HEK293 (cell line): ENCODE data around the gene KRTCAP2.

Source experiments
- EGR2 ChIP-seq: fragments of 450-650 bp; formaldehyde crosslinking; IDR thresholded peaks from 2 replicates; pipeline ENCODE4 v1.5.1; 2016; ENCODE audit warnings: low read depth, missing biosample characterization, missing genetic modification characterization
- KLF7 ChIP-seq: fragments of 450-650 bp; formaldehyde crosslinking; IDR thresholded peaks from 2 replicates; pipeline ENCODE4 v1.5.1; 2016; ENCODE audit warnings: missing biosample characterization, missing genetic modification characterization, borderline replicate concordance
- MEIS1 ChIP-seq: sonication (generic); formaldehyde crosslinking; IDR thresholded peaks from 2 replicates; pipeline ENCODE4 v1.8.1; 2022; ENCODE audit warnings: missing genetic modification reagents, mild to moderate bottlenecking, borderline replicate concordance
- REPIN1 ChIP-seq: fragments of 450-650 bp; formaldehyde crosslinking; IDR thresholded peaks from 2 replicates; pipeline ENCODE4 v1.5.1; 2017; ENCODE audit warnings: missing biosample characterization, missing genetic modification characterization, low read depth
- ZBTB7A ChIP-seq: fragments of 450-650 bp; formaldehyde crosslinking; IDR thresholded peaks from 2 replicates; pipeline ENCODE4 v1.5.1; 2016; ENCODE audit warnings: low read depth, missing biosample characterization, missing genetic modification characterization
- ZBTB8A ChIP-seq: fragments of 450-650 bp; formaldehyde crosslinking; IDR thresholded peaks from 2 replicates; pipeline ENCODE4 v1.5.1; 2016; ENCODE audit warnings: missing biosample characterization, missing genetic modification characterization
- ZEB2 ChIP-seq: fragments of 450-650 bp; formaldehyde crosslinking; IDR thresholded peaks from 2 replicates; pipeline ENCODE4 v1.5.1; 2016; ENCODE audit warnings: missing biosample characterization, missing genetic modification characterization
- ZFHX2 ChIP-seq: fragments of 450-650 bp; formaldehyde crosslinking; conservative IDR thresholded peaks from 2 replicates; pipeline ENCODE4 v1.5.1; 2016; ENCODE audit warnings: missing biosample characterization, missing genetic modification characterization
- ZFP69B ChIP-seq: fragments of 450-650 bp; formaldehyde crosslinking; IDR thresholded peaks from 2 replicates; pipeline ENCODE4 v1.5.1; 2016; ENCODE audit warnings: missing biosample characterization, missing genetic modification characterization
- ZIC2 ChIP-seq: fragments of 450-650 bp; formaldehyde crosslinking; IDR thresholded peaks from 2 replicates; pipeline ENCODE4 v1.5.1; 2016; ENCODE audit warnings: missing biosample characterization, missing genetic modification characterization
- ZNF114 ChIP-seq: fragments of 450-650 bp; formaldehyde crosslinking; IDR thresholded peaks from 2 replicates; pipeline ENCODE4 v1.5.0; 2017; ENCODE audit warnings: missing biosample characterization, missing genetic modification characterization
- ZNF146 ChIP-seq: fragments of 450-650 bp; formaldehyde crosslinking; IDR thresholded peaks from 2 replicates; pipeline ENCODE4 v1.5.1; 2016; ENCODE audit warnings: missing biosample characterization, missing genetic modification characterization
- ZNF16 ChIP-seq: fragments of 450-650 bp; formaldehyde crosslinking; IDR thresholded peaks from 2 replicates; pipeline ENCODE4 v1.5.1; 2016; ENCODE audit warnings: low read depth, missing biosample characterization, missing genetic modification characterization
- ZNF24 ChIP-seq: fragments of 450-650 bp; formaldehyde crosslinking; IDR thresholded peaks from 2 replicates; pipeline ENCODE4 v1.5.1; 2016; ENCODE audit warnings: missing biosample characterization, missing genetic modification characterization
- ZNF324 ChIP-seq: fragments of 450-650 bp; formaldehyde crosslinking; IDR thresholded peaks from 2 replicates; pipeline ENCODE4 v1.5.1; 2016; ENCODE audit warnings: missing biosample characterization, missing genetic modification characterization
- ZNF335 ChIP-seq: fragments of 450-650 bp; formaldehyde crosslinking; conservative IDR thresholded peaks from 2 replicates; pipeline ENCODE4 v1.5.1; 2016; ENCODE audit warnings: missing biosample characterization, missing genetic modification characterization
- ZNF426 ChIP-seq: fragments of 450-650 bp; formaldehyde crosslinking; IDR thresholded peaks from 2 replicates; pipeline ENCODE4 v1.5.1; 2017; ENCODE audit warnings: missing biosample characterization, missing genetic modification characterization, mild to moderate bottlenecking, inconsistent platforms, moderate library complexity
- ZNF561 ChIP-seq: fragments of 450-650 bp; IDR thresholded peaks from 2 replicates; pipeline ENCODE4 v1.5.1; 2018; ENCODE audit warnings: missing biosample characterization, missing genetic modification characterization, borderline replicate concordance
- ZNF654 ChIP-seq: fragments of 450-650 bp; formaldehyde crosslinking; IDR thresholded peaks from 2 replicates; pipeline ENCODE4 v1.5.1; 2016; ENCODE audit warnings: low read depth, missing biosample characterization, missing genetic modification characterization
- ZNF791 ChIP-seq: fragments of 450-650 bp; formaldehyde crosslinking; IDR thresholded peaks from 2 replicates; pipeline ENCODE4 v1.5.1; 2016; ENCODE audit warnings: missing biosample characterization, missing genetic modification characterization
- ZSCAN30 ChIP-seq: fragments of 450-650 bp; IDR thresholded peaks from 2 replicates; pipeline ENCODE4 v1.5.1; 2018; ENCODE audit warnings: missing biosample characterization, mild to moderate bottlenecking, missing genetic modification characterization, moderate library complexity
- TF ChIP-seq, protein P1 (sequence below): fragments of 450-650 bp; formaldehyde crosslinking; IDR thresholded peaks from 2 replicates; pipeline ENCODE4 v1.5.1; 2017; ENCODE audit warnings: missing biosample characterization, missing genetic modification characterization
- TF ChIP-seq, protein P2 (sequence below): fragments of 450-650 bp; formaldehyde crosslinking; IDR thresholded peaks from 2 replicates; pipeline ENCODE4 v1.5.1; 2017; ENCODE audit warnings: missing biosample characterization, missing genetic modification characterization
- TF ChIP-seq, protein P3 (sequence below): fragments of 450-650 bp; formaldehyde crosslinking; IDR thresholded peaks from 2 replicates; pipeline ENCODE4 v1.5.1; 2017; ENCODE audit warnings: missing biosample characterization, missing genetic modification characterization
- TF ChIP-seq, protein P4 (sequence below): fragments of 450-650 bp; formaldehyde crosslinking; IDR thresholded peaks from 2 replicates; pipeline ENCODE4 v1.5.1; 2016; ENCODE audit warnings: missing biosample characterization, missing genetic modification characterization
- TF ChIP-seq, protein P5 (sequence below): fragments of 450-650 bp; formaldehyde crosslinking; IDR thresholded peaks from 2 replicates; pipeline ENCODE4 v1.5.1; 2016; ENCODE audit warnings: missing biosample characterization, missing genetic modification characterization
- TF ChIP-seq, protein P6 (sequence below): fragments of 450-650 bp; formaldehyde crosslinking; IDR thresholded peaks from 2 replicates; pipeline ENCODE4 v1.5.1; 2017; ENCODE audit warnings: missing biosample characterization, missing genetic modification characterization
- TF ChIP-seq, protein P7 (sequence below): fragments of 450-650 bp; formaldehyde crosslinking; IDR thresholded peaks from 2 replicates; pipeline ENCODE4; 2016; ENCODE audit warnings: missing biosample characterization, missing genetic modification characterization

The KRTCAP2 gene

DNA sequence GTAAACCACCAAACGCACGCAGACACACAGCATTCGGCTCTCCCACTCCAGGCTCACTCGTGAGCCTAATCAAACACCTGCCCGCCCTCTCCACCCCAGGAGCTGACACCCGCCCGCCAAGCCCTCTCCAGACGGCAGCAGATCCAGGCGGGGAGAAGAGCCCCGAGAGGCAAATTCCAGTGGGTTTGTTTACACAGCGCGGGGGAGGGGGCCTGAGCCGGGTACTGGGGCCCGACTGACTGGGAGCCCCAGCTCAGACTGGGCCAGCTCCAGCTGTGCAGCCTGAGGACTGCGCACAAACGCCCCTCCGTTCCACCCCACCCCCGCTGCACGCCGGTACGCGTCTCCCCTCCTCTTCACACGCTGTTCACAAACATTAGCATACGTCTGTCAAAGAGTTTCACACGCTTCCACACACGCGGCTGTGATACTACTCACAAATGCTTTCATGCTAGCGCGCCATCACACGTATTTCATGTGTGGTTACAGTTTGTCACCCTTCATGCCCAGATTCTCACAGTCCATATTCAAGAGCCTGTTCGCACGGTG, 46.5 kb downstream of the KRTCAP2 start (continued):
- TF ChIP-seq, protein P1, sequence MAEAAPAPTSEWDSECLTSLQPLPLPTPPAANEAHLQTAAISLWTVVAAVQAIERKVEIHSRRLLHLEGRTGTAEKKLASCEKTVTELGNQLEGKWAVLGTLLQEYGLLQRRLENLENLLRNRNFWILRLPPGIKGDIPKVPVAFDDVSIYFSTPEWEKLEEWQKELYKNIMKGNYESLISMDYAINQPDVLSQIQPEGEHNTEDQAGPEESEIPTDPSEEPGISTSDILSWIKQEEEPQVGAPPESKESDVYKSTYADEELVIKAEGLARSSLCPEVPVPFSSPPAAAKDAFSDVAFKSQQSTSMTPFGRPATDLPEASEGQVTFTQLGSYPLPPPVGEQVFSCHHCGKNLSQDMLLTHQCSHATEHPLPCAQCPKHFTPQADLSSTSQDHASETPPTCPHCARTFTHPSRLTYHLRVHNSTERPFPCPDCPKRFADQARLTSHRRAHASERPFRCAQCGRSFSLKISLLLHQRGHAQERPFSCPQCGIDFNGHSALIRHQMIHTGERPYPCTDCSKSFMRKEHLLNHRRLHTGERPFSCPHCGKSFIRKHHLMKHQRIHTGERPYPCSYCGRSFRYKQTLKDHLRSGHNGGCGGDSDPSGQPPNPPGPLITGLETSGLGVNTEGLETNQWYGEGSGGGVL (tag by site-specific recombination), result peak; percentile 94
- TF ChIP-seq ZNF324 (tag by site-specific recombination) (peak; percentile 5; the same call in 1 of the 2 replicates), ZBTB8A (peak; percentile 93), ZBTB7A (tag by site-specific recombination) (peak; percentile 73), KLF7 (tag by site-specific recombination) (peak; percentile 52; the same call in 1 of the 2 replicates), ZNF791 (tag by site-specific recombination) (no peak), ZNF24 (peak; percentile 72), ZNF426 (no peak), ZNF654 (no peak), ZFP69B (tag by site-specific recombination) (peak; percentile 62), ZSCAN30 (tag by site-specific recombination) (no peak), ZNF114 (no peak), ZNF335 (peak; percentile 88), ZNF16 (tag by site-specific recombination) (no peak), REPIN1 (tag by site-specific recombination) (0 out of 2 replicates have a peak, but pooled peaks have one; percentile 13), MEIS1 (CRISPR knock-in tag) (no peak), ZNF146 (tag by site-specific recombination) (peak; percentile 11; the same call in 1 of the 2 replicates), ZNF561 (tag by site-specific recombination) (0 out of 2 replicates have a peak, but pooled peaks have one; percentile 25), ZIC2 (tag by site-specific recombination) (peak; percentile 98), ZEB2 (tag by site-specific recombination) (0 out of 2 replicates have a peak, but pooled peaks have one; percentile 44), EGR2 (peak; percentile 96), ZFHX2 (tag by site-specific recombination) (peak; percentile 97)
- TF ChIP-seq, protein P2, sequence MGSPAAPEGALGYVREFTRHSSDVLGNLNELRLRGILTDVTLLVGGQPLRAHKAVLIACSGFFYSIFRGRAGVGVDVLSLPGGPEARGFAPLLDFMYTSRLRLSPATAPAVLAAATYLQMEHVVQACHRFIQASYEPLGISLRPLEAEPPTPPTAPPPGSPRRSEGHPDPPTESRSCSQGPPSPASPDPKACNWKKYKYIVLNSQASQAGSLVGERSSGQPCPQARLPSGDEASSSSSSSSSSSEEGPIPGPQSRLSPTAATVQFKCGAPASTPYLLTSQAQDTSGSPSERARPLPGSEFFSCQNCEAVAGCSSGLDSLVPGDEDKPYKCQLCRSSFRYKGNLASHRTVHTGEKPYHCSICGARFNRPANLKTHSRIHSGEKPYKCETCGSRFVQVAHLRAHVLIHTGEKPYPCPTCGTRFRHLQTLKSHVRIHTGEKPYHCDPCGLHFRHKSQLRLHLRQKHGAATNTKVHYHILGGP (tag by site-specific recombination), result 0 out of 2 replicates have a peak, but pooled peaks have one; percentile 5
- TF ChIP-seq, protein P3, sequence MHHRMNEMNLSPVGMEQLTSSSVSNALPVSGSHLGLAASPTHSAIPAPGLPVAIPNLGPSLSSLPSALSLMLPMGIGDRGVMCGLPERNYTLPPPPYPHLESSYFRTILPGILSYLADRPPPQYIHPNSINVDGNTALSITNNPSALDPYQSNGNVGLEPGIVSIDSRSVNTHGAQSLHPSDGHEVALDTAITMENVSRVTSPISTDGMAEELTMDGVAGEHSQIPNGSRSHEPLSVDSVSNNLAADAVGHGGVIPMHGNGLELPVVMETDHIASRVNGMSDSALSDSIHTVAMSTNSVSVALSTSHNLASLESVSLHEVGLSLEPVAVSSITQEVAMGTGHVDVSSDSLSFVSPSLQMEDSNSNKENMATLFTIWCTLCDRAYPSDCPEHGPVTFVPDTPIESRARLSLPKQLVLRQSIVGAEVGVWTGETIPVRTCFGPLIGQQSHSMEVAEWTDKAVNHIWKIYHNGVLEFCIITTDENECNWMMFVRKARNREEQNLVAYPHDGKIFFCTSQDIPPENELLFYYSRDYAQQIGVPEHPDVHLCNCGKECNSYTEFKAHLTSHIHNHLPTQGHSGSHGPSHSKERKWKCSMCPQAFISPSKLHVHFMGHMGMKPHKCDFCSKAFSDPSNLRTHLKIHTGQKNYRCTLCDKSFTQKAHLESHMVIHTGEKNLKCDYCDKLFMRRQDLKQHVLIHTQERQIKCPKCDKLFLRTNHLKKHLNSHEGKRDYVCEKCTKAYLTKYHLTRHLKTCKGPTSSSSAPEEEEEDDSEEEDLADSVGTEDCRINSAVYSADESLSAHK (tag by site-specific recombination), result 0 out of 2 replicates have a peak, but pooled peaks have one; percentile 8
- TF ChIP-seq, protein P4, sequence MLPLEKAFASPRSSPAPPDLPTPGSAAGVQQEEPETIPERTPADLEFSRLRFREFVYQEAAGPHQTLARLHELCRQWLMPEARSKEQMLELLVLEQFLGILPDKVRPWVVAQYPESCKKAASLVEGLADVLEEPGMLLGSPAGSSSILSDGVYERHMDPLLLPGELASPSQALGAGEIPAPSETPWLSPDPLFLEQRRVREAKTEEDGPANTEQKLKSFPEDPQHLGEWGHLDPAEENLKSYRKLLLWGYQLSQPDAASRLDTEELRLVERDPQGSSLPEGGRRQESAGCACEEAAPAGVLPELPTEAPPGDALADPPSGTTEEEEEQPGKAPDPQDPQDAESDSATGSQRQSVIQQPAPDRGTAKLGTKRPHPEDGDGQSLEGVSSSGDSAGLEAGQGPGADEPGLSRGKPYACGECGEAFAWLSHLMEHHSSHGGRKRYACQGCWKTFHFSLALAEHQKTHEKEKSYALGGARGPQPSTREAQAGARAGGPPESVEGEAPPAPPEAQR (tag by site-specific recombination), result no peak
- TF ChIP-seq, protein P5, sequence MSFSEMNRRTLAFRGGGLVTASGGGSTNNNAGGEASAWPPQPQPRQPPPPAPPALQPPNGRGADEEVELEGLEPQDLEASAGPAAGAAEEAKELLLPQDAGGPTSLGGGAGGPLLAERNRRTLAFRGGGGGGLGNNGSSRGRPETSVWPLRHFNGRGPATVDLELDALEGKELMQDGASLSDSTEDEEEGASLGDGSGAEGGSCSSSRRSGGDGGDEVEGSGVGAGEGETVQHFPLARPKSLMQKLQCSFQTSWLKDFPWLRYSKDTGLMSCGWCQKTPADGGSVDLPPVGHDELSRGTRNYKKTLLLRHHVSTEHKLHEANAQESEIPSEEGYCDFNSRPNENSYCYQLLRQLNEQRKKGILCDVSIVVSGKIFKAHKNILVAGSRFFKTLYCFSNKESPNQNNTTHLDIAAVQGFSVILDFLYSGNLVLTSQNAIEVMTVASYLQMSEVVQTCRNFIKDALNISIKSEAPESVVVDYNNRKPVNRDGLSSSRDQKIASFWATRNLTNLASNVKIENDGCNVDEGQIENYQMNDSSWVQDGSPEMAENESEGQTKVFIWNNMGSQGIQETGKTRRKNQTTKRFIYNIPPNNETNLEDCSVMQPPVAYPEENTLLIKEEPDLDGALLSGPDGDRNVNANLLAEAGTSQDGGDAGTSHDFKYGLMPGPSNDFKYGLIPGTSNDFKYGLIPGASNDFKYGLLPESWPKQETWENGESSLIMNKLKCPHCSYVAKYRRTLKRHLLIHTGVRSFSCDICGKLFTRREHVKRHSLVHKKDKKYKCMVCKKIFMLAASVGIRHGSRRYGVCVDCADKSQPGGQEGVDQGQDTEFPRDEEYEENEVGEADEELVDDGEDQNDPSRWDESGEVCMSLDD, result peak; percentile 28; the same call in 1 of the 2 replicates
- TF ChIP-seq, protein P6, sequence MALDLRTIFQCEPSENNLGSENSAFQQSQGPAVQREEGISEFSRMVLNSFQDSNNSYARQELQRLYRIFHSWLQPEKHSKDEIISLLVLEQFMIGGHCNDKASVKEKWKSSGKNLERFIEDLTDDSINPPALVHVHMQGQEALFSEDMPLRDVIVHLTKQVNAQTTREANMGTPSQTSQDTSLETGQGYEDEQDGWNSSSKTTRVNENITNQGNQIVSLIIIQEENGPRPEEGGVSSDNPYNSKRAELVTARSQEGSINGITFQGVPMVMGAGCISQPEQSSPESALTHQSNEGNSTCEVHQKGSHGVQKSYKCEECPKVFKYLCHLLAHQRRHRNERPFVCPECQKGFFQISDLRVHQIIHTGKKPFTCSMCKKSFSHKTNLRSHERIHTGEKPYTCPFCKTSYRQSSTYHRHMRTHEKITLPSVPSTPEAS (tag by site-specific recombination), result peak; percentile 65
- TF ChIP-seq, protein P7, sequence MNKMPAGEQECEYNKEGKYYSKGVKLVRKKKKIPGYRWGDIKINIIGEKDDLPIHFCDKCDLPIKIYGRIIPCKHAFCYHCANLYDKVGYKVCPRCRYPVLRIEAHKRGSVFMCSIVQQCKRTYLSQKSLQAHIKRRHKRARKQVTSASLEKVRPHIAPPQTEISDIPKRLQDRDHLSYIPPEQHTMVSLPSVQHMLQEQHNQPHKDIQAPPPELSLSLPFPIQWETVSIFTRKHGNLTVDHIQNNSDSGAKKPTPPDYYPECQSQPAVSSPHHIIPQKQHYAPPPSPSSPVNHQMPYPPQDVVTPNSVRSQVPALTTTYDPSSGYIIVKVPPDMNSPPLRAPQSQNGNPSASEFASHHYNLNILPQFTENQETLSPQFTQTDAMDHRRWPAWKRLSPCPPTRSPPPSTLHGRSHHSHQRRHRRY (tag by site-specific recombination), result 0 out of 2 replicates have a peak, but pooled peaks have one; percentile 34
